Panc1 (cell line): ENCODE data around the gene CUTA.

ENCODE experiments used
- POLR2AphosphoS5 ChIP-seq: IDR thresholded peaks from 2 replicates; pipeline ENCODE4 v1.6.1; 2012; ENCODE audit warnings: mild to moderate bottlenecking, low read depth, low read length, moderate library complexity
- REST ChIP-seq, 2 experiments: IDR thresholded peaks; 2 replicates each; pipeline ENCODE4 v1.6.1; 2011 to 2012; ENCODE audit warnings: low read depth in 2 of 2, control low read depth in 1 of 2, low read length in 1 of 2, mild to moderate bottlenecking in 1 of 2, moderate library complexity in 1 of 2; ENCODE audit not compliant: insufficient read depth in 1 of 2
- SIN3A ChIP-seq: IDR thresholded peaks from 2 replicates; pipeline ENCODE4 v1.6.1; 2012; ENCODE audit warnings: low read depth, mild to moderate bottlenecking, low read length, moderate library complexity, borderline replicate concordance; ENCODE audit not compliant: insufficient read depth
- TF ChIP-seq, protein P1 (sequence below): fragments of 450-650 bp; IDR thresholded peaks from 2 replicates; pipeline ENCODE4 v1.5.1; 2017; ENCODE audit warnings: mild to moderate bottlenecking

DNA sequence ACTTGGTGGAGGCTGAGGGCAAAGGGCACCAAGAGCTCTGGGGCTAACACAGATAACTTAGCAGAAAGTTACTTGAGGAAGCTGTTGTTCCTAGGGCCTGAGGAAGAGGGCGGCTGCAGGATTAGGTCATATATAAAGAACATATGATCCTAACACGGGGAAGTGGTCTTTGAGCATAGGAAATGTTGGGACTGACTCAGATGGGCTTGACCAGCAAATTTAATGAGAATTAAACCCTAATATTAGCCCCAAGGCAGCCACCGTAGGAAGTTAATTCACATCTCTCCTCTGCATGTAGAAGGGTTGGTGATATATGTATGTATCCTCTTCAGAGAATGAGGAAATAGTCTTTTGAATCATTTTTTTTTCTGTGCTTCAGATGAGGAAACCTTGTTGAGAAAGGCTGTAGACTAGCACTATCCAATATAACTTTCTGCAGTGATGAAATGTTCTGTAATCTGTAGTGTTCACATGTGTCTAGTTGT is 27.3 kb upstream of the CUTA start:
- TF ChIP-seq, protein P1, sequence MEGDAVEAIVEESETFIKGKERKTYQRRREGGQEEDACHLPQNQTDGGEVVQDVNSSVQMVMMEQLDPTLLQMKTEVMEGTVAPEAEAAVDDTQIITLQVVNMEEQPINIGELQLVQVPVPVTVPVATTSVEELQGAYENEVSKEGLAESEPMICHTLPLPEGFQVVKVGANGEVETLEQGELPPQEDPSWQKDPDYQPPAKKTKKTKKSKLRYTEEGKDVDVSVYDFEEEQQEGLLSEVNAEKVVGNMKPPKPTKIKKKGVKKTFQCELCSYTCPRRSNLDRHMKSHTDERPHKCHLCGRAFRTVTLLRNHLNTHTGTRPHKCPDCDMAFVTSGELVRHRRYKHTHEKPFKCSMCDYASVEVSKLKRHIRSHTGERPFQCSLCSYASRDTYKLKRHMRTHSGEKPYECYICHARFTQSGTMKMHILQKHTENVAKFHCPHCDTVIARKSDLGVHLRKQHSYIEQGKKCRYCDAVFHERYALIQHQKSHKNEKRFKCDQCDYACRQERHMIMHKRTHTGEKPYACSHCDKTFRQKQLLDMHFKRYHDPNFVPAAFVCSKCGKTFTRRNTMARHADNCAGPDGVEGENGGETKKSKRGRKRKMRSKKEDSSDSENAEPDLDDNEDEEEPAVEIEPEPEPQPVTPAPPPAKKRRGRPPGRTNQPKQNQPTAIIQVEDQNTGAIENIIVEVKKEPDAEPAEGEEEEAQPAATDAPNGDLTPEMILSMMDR: no peak
- TF ChIP-seq SIN3A (no peak), POLR2AphosphoS5 (no peak), REST (IDR thresholded peaks at IDR 0.05; ENCODE audit: insufficient read depth in 1 of 2, low read depth in 2 of 2, low read length in 1 of 2) (no peak)
